Measurements from ENCODE around the gene EIF4G1.

The EIF4G1 gene

DNA sequence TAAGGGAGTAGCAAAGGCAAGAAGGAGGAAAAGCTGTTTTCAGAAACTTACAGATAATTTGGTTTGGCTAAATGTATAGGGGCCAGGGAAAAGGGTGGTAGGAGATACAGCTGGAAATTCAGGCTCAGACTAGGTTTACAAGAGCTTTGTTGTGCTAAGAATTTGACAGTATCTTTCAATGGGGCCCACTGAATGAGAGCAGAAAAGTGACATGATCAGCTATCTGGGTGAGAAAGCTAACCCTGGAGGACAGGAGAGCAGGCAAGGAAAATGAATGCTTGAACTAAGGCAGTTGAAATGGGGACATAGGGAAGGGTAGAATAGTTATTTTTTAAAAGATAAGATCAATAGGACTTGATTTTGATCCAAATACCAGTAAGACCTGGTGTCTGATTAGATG lies 2.8 kb upstream of the EIF4G1 start:
- TF ChIP-seq, protein P1, sequence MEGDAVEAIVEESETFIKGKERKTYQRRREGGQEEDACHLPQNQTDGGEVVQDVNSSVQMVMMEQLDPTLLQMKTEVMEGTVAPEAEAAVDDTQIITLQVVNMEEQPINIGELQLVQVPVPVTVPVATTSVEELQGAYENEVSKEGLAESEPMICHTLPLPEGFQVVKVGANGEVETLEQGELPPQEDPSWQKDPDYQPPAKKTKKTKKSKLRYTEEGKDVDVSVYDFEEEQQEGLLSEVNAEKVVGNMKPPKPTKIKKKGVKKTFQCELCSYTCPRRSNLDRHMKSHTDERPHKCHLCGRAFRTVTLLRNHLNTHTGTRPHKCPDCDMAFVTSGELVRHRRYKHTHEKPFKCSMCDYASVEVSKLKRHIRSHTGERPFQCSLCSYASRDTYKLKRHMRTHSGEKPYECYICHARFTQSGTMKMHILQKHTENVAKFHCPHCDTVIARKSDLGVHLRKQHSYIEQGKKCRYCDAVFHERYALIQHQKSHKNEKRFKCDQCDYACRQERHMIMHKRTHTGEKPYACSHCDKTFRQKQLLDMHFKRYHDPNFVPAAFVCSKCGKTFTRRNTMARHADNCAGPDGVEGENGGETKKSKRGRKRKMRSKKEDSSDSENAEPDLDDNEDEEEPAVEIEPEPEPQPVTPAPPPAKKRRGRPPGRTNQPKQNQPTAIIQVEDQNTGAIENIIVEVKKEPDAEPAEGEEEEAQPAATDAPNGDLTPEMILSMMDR (IDR thresholded peaks at IDR 0.05) = no peak

DNA sequence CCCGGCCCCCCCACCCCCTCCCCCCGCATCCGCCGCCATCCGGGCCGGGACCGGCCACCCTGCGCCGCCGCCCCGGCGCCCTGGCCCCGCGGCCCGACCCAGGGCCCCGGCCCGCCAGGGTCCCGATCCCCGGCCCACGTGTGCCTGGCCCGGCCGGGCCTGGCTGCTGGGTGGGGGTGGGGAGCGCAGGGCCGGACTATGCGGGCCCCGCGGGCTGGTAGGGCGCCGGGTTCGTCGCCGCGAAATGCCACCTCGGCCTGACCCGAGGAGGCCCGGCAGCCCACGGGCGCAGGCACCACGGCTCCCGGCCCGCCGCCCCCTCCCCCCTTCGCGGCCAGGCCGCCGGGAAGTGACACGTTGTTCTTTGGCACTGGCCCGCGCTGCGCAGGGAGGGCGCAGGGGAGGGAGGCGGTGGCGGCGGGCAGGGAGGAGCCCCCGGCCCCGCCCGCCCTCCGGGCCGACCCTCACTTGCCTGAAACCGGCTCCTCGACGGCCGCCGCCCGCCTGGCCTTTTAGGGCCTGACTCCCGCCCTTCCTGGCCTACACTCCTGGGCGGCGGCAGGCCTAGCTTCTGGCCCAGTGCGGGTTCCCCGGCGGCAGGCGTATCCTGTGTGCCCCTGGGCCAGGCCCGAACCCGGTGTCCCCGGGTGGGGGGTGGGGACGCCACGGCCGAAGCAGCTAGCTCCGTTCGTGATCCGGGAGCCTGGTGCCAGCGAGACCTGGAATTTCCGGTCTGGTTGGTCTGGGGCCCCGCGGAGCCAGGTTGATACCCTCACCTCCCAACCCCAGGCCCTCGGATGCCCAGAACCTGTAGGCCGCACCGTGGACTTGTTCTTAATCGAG lies 515 bp downstream of the EIF4G1 start:
- TF ChIP-seq, protein P1 (IDR thresholded peaks at IDR 0.05) = no peak

DNA sequence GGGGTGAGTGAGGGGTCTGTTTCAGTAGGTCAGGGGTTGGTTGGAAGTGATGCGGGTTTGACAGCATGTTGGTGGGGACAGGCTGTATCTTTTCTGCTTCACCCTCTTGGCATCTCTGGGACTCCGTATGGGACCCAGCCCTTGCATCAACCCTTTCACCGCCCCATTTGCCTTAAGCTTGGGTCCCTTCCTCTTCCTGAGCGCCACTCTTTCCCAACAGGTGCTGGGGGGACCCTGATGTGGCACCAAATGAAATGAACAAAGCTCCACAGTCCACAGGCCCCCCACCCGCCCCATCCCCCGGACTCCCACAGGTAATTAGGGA lies 1.1 kb downstream of the EIF4G1 start:
- TF ChIP-seq, protein P1 (IDR thresholded peaks at IDR 0.05) = no peak

DNA sequence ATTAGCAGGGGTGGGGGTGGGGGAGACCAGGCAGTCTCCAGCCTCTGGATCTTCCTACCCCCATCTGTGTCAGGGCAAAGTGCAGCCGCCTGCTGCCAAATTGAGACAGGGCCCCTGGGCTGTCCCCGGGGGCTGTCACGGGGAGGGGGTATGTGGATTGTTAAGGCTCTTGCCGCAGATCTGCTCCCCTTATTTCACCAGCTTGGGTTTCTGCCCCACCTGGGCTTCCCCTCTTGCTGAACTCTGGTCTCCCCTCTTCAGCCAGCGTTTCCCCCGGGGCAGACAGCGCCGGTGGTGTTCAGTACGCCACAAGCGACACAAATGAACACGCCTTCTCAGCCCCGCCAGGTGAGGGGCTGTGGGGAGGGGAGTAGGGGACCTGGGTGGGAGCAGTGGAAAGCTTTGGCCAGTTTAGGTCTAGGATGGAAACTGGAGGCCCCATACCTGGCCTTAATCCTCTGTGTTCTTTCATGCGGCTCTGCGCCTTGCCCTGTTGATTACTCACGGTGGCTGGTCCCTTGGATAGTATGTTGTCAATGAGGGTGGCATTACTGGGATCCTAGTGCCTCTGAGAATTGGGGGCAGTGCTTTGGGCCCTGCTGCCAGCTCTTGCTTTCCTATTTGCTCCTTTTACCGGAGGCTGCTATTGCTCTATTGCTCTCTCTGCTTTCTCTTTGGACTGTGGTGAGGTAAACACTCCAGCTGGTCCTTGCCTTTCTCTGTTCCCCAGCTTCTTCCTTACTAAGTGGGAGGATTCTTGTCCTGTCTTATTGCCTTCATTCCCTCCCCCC lies 1.7 kb downstream of the EIF4G1 start:
- TF ChIP-seq, protein P1 (IDR thresholded peaks at IDR 0.05) = no peak

DNA sequence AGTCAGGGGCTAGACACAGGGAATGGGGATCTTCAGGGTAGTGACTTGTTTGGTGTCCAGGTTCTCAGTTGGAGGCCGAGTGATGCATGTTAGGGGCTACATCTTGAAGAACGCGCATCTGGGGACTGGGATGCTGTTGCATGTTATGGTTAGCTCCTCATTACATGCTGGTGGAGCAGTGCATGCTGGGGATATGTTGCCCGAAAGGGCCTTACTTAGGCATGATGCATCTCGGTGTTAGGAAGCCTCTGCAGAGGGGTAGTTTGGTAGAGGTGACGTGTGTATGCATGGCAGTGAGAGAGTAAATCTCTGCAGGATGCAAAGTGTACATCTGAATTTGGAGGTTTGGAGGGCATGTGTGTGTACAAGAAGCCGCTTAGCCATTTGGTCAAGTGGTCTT lies 2.4 kb downstream of the EIF4G1 start:
- TF ChIP-seq, protein P1 (IDR thresholded peaks at IDR 0.05) = no peak

DNA sequence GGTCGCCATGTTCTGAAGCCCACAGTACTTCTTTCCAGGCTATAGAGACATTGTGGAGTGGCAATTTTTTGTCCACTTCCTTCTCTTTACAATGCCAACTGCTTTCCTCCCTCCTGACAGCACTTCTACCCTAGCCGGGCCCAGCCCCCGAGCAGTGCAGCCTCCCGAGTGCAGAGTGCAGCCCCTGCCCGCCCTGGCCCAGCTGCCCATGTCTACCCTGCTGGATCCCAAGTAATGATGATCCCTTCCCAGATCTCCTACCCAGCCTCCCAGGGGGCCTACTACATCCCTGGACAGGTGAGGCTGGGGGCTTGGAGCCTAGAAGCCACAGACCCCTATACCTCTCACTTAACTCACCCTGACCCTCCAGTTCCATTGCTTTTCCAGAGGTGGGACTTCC lies 2.8 kb downstream of the EIF4G1 start:
- TF ChIP-seq, protein P1 (IDR thresholded peaks at IDR 0.05) = no peak

DNA sequence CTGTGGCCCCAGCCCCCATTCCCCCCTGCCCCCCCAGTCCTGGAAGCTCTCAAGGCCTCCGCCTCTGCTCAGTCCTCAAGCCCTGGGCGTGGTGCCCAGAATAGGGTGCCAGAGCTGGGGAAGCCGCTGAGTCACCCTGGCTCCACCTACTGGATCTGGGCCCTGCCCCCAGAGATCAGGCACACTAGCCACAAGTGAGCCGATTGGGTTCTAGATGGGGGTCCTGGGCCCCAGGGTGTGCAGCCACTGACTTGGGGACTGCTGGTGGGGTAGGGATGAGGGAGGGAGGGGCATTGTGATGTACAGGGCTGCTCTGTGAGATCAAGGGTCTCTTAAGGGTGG lies 5.7 kb downstream of the EIF4G1 start:
- TF ChIP-seq, protein P1 (IDR thresholded peaks at IDR 0.05) = no peak
